Trophoblast cell (in vitro differentiated cells and primary cell): Measurements from ENCODE around the gene DUSP28.
A peak's percentile ranks its signal among the peaks of the same experiment; 100 is the strongest.

Experiments used
- DNase-seq, 2 donors: peaks; one replicate each; pipeline ENCODE4 v3.0.0-alpha.2; 2016
- H2AFZ ChIP-seq: 2 replicates; pipeline ENCODE4 v1.6.1; 2013; ENCODE audit warnings: low read length, moderate library complexity, mild to moderate bottlenecking; ENCODE audit not compliant: insufficient read depth, poor library complexity
- H2AK5ac ChIP-seq: 2 replicates; pipeline ENCODE4 v1.6.1; 2013; ENCODE audit warnings: mild to moderate bottlenecking, low read length
- H2BK120ac ChIP-seq: 2 replicates; pipeline ENCODE4 v1.6.1; 2013; ENCODE audit warnings: low read length, mild to moderate bottlenecking, moderate library complexity; ENCODE audit not compliant: insufficient read depth, poor library complexity
- H2BK12ac ChIP-seq: 2 replicates; pipeline ENCODE4 v1.6.1; 2013; ENCODE audit warnings: mild to moderate bottlenecking, low read length, moderate library complexity
- H2BK5ac ChIP-seq: 2 replicates; pipeline ENCODE4 v1.6.1; 2013; ENCODE audit warnings: low read length, low read depth, moderate library complexity, mild to moderate bottlenecking; ENCODE audit not compliant: poor library complexity
- H3K14ac ChIP-seq: 2 replicates; pipeline ENCODE4 v1.6.1; 2013; ENCODE audit warnings: mild to moderate bottlenecking, low read length
- H3K18ac ChIP-seq: 2 replicates; pipeline ENCODE4 v1.6.1; 2013; ENCODE audit warnings: mild to moderate bottlenecking, low read length
- H3K23ac ChIP-seq: 2 replicates; pipeline ENCODE4 v1.6.1; 2013; ENCODE audit warnings: low read length
- H3K27ac ChIP-seq: 2 replicates; pipeline ENCODE4 v1.5.1; 2013; ENCODE audit warnings: low read depth, mild to moderate bottlenecking, inconsistent platforms, low read length, moderate library complexity
- H3K27me3 ChIP-seq: 2 replicates; pipeline ENCODE4 v1.6.1; 2013; ENCODE audit warnings: inconsistent platforms, mild to moderate bottlenecking, low read length, moderate library complexity; ENCODE audit not compliant: insufficient read depth
- H3K36me3 ChIP-seq, 2 experiments: 1 replicate in 1 of 2; 2 replicates in 1 of 2; pipeline ENCODE4 v1.6.1; 2013; ENCODE audit warnings: low read length in 2 of 2, mild to moderate bottlenecking in 2 of 2, moderate library complexity in 1 of 2; ENCODE audit not compliant: insufficient read depth in 2 of 2, control insufficient read depth in 1 of 2
- H3K4ac ChIP-seq: 2 replicates; pipeline ENCODE4 v1.6.1; 2013; ENCODE audit warnings: low read depth, mild to moderate bottlenecking, low read length, moderate library complexity
- H3K4me1 ChIP-seq, 2 experiments: 1 replicate in 1 of 2; 2 replicates in 1 of 2; pipeline ENCODE4 v1.6.1; 2013; ENCODE audit warnings: low read length in 2 of 2, mild to moderate bottlenecking in 2 of 2, moderate library complexity in 1 of 2; ENCODE audit not compliant: insufficient read depth in 2 of 2, control insufficient read depth in 1 of 2
- H3K4me2 ChIP-seq: 2 replicates; pipeline ENCODE4 v1.6.1; 2013; ENCODE audit warnings: inconsistent platforms, mild to moderate bottlenecking, low read length, moderate library complexity
- H3K4me3 ChIP-seq: 2 replicates; pipeline ENCODE4 v1.5.1; 2013; ENCODE audit warnings: mild to moderate bottlenecking, low read depth, low read length, inconsistent platforms
- H3K79me1 ChIP-seq: one replicate; pipeline ENCODE4 v1.6.1; 2013; ENCODE audit warnings: low read length
- H3K79me2 ChIP-seq: 2 replicates; pipeline ENCODE4 v1.6.1; 2013; ENCODE audit warnings: low read length, mild to moderate bottlenecking; ENCODE audit not compliant: control insufficient read depth, insufficient read depth, poor library complexity
- H3K9ac ChIP-seq: 2 replicates; pipeline ENCODE4 v1.6.1; 2013; ENCODE audit warnings: mild to moderate bottlenecking, low read length
- H3K9me3 ChIP-seq: 2 replicates; pipeline ENCODE4 v1.6.1; 2013; ENCODE audit warnings: low read depth, mild to moderate bottlenecking, control low read depth, inconsistent platforms, low read length; ENCODE audit not compliant: insufficient read depth
- H4K12ac ChIP-seq: 2 replicates; pipeline ENCODE4 v1.6.1; 2013; ENCODE audit warnings: low read depth, mild to moderate bottlenecking, low read length, moderate library complexity
- H4K8ac ChIP-seq: 2 replicates; pipeline ENCODE4 v1.6.1; 2013; ENCODE audit warnings: low read depth, mild to moderate bottlenecking, low read length, moderate library complexity
- H4K91ac ChIP-seq: one replicate; pipeline ENCODE4 v1.6.1; 2013; ENCODE audit warnings: low read depth, mild to moderate bottlenecking, low read length, moderate library complexity
- WGBS: extraction: QIAGEN DNeasy Blood & Tissue Kit; methylation state at CpG from one replicate; pipeline ENCODE4 v1.1.7; 2013; ENCODE audit warnings: missing lambda C conversion rate; ENCODE audit not compliant: insufficient read length, insufficient coverage; ENCODE audit errors: extremely low coverage; 5-methylcytosine and 5-hydroxymethylcytosine counted together

DUSP28 gene

GRCh38 chr2:240577281-240578109 is 17.3 kb downstream of the DUSP28 start:
- no peak overlapping the region for H4K8ac ChIP-seq
- H2AK5ac ChIP-seq = no peak overlapping the region
- H2BK12ac ChIP-seq = no peak overlapping the region
- no peak overlapping the region for H2BK5ac ChIP-seq
- H4K12ac ChIP-seq = no peak overlapping the region
- no peak overlapping the region for H4K91ac ChIP-seq
- peaks cover 41 to 47% of the 10 kb centered on the region in 2 experiments for H3K36me3 ChIP-seq
- DNase-seq = no peak
- H3K27me3 ChIP-seq = no peaks in the 10 kb centered on the region
- H3K79me2 ChIP-seq = no peaks in the 10 kb centered on the region
- peaks cover 2% of the 10 kb centered on the region for H3K9me3 ChIP-seq
- no peak overlapping the region for H2BK120ac ChIP-seq
- no peak overlapping the region for H3K4me3 ChIP-seq
- H3K18ac ChIP-seq = no peak overlapping the region
- no peak overlapping the region for H2AFZ ChIP-seq
- H3K4me2 ChIP-seq = no peak overlapping the region
- WGBS = no CpG with 5 or more reads among the region's 26 CpGs
- no peaks in the 10 kb centered on the region for H3K79me1 ChIP-seq
- peaks cover 13 to 14% of the 10 kb centered on the region in 2 experiments for H3K4me1 ChIP-seq
- no peak overlapping the region for H3K27ac ChIP-seq
- no peak overlapping the region for H3K14ac ChIP-seq
- no peak overlapping the region for H3K9ac ChIP-seq
- no peak overlapping the region for H3K23ac ChIP-seq
- H3K4ac ChIP-seq = no peak overlapping the region

DNA sequence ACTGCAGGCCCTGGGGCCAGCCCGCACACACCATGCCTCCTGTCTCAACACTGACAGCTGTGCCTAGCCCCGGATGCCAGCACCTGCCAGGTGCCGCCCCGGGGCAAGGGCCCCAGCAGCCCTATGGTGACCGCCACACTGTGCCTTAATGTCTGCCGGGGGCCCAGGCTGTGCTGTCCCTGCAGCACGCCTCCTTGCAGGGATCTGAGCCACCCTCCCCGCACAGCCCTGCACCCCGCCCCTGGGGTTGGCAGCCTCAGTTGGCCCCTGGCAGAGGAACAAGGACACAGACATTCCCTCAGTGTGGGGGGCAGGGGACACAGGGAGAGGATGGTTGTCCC is 17.9 kb downstream of the DUSP28 start:
- no CpG with 5 or more reads among the region's 9 CpGs for WGBS
- Histone ChIP-seq H3K9me3 (peaks cover 2% of the 10 kb centered on the region), H3K4me1 (peaks cover 13 to 16% of the 10 kb centered on the region in 2 experiments), H3K79me1 (no peaks in the 10 kb centered on the region), H3K9ac (no peak overlapping the region), H4K8ac (no peak overlapping the region), H3K36me3 (peaks cover 39 to 47% of the 10 kb centered on the region in 2 experiments), H2BK120ac (no peak overlapping the region), H4K91ac (no peak overlapping the region), H2AFZ (no peak overlapping the region), H3K27ac (no peak overlapping the region), H3K4me3 (no peak overlapping the region), H3K79me2 (no peaks in the 10 kb centered on the region), H2AK5ac (no peak overlapping the region), H4K12ac (no peak overlapping the region), H2BK5ac (no peak overlapping the region), H2BK12ac (no peak overlapping the region), H3K4ac (no peak overlapping the region), H3K23ac (no peak overlapping the region), H3K27me3 (no peaks in the 10 kb centered on the region), H3K14ac (no peak overlapping the region), H3K18ac (no peak overlapping the region), H3K4me2 (no peak overlapping the region)
- no peak for DNase-seq

GRCh38 chr2:240578488-240578887 is 18.3 kb downstream of the DUSP28 start:
- H2BK12ac ChIP-seq = no peak overlapping the region
- H4K12ac ChIP-seq = no peak overlapping the region
- no peak overlapping the region for H2BK120ac ChIP-seq
- no peak overlapping the region for H2AFZ ChIP-seq
- H3K36me3 ChIP-seq = peaks cover 39 to 47% of the 10 kb centered on the region in 2 experiments
- whole genome bisulfite sequencing = no CpG with 5 or more reads among the region's 8 CpGs
- no peak overlapping the region for H2AK5ac ChIP-seq
- H3K27me3 ChIP-seq = no peaks in the 10 kb centered on the region
- no peak for DNase-seq
- no peak overlapping the region for H2BK5ac ChIP-seq
- H3K4me3 ChIP-seq = no peak overlapping the region
- no peak overlapping the region for H3K27ac ChIP-seq
- peaks cover 13 to 16% of the 10 kb centered on the region in 2 experiments for H3K4me1 ChIP-seq
- no peak overlapping the region for H3K4ac ChIP-seq
- H3K14ac ChIP-seq = no peak overlapping the region
- no peak overlapping the region for H3K18ac ChIP-seq
- no peak overlapping the region for H3K4me2 ChIP-seq
- H4K8ac ChIP-seq = no peak overlapping the region
- no peak overlapping the region for H3K9ac ChIP-seq
- H3K79me2 ChIP-seq = no peaks in the 10 kb centered on the region
- no peak overlapping the region for H3K23ac ChIP-seq
- peaks cover 2% of the 10 kb centered on the region for H3K9me3 ChIP-seq
- no peaks in the 10 kb centered on the region for H3K79me1 ChIP-seq
- H4K91ac ChIP-seq = no peak overlapping the region

- Histone ChIP-seq H2AFZ (no peak overlapping the region), H3K79me1 (no peaks in the 10 kb centered on the region), H3K23ac (no peak overlapping the region), H2BK12ac (no peak overlapping the region), H2BK5ac (no peak overlapping the region), H3K14ac (no peak overlapping the region), H3K79me2 (no peaks in the 10 kb centered on the region), H3K9ac (no peak overlapping the region), H3K4me1 (peaks cover 13 to 16% of the 10 kb centered on the region in 2 experiments), H3K9me3 (peaks cover 2% of the 10 kb centered on the region), H3K27me3 (no peaks in the 10 kb centered on the region), H3K36me3 (peaks cover 39 to 47% of the 10 kb centered on the region in 2 experiments), H4K8ac (no peak overlapping the region), H3K4me3 (no peak overlapping the region), H2AK5ac (no peak overlapping the region), H4K12ac (peak overlapping the region; percentile 26), H3K4me2 (no peak overlapping the region), H3K4ac (peak overlapping the region; percentile 12), H4K91ac (no peak overlapping the region), H2BK120ac (no peak overlapping the region), H3K18ac (peak overlapping the region; percentile 30), H3K27ac (no peak overlapping the region)
- DNase-seq = no peak
- no CpG with 5 or more reads among the region's 12 CpGs for WGBS
Observed at GRCh38 chr2:240579071-240579762, 19.1 kb downstream of the DUSP28 start.
